Liver (tissue), 3 donors: Measurements from ENCODE around the gene JMJD7.

Source experiments
- EGR1 ChIP-seq, 2 donors: IDR thresholded peaks; 2 replicates each; pipeline ENCODE4 v1.6.1; 2016 to 2018; ENCODE audit warnings: antibody characterized with exemption in 2 of 2, low read depth in 2 of 2
- GABPA ChIP-seq, 2 donors: IDR thresholded peaks in 1 of 2; conservative IDR thresholded peaks in 1 of 2; 2 replicates each; pipeline ENCODE4 v1.6.1; 2016; ENCODE audit warnings: antibody characterized with exemption in 2 of 2, mild to moderate bottlenecking in 1 of 2, moderate library complexity in 1 of 2
- HNF4A ChIP-seq, 2 donors: conservative IDR thresholded peaks; 2 replicates each; pipeline ENCODE4 v1.6.1; 2016; ENCODE audit warnings: antibody characterized with exemption in 2 of 2, mild to moderate bottlenecking in 2 of 2
- HNF4G ChIP-seq: IDR thresholded peaks from 2 replicates; pipeline ENCODE4 v1.6.1; 2016; ENCODE audit warnings: antibody characterized with exemption
- JUND ChIP-seq, 2 donors: IDR thresholded peaks; 2 replicates each; pipeline ENCODE4 v1.6.1; 2016; ENCODE audit warnings: antibody characterized with exemption in 2 of 2
- RAD21 ChIP-seq, 2 donors: IDR thresholded peaks; 2 replicates each; pipeline ENCODE4 v1.6.1; 2016; ENCODE audit warnings: antibody characterized with exemption in 2 of 2, mild to moderate bottlenecking in 2 of 2
- RXRA ChIP-seq, 2 donors: IDR thresholded peaks; 2 replicates each; pipeline ENCODE4 v1.6.1; 2017 to 2018; ENCODE audit warnings: antibody characterized with exemption in 2 of 2, mild to moderate bottlenecking in 1 of 2
- TAF1 ChIP-seq: conservative IDR thresholded peaks from 2 replicates; pipeline ENCODE4 v1.6.1; 2016; ENCODE audit warnings: antibody characterized with exemption, mild to moderate bottlenecking
- YY1 ChIP-seq: IDR thresholded peaks from 2 replicates; pipeline ENCODE4 v1.6.1; 2016; ENCODE audit warnings: antibody characterized with exemption, mild to moderate bottlenecking
- TF ChIP-seq, protein P1 (sequence below): fragments of 150-350 bp; IDR thresholded peaks from 2 replicates; pipeline ENCODE4 v1.5.1; 2017; ENCODE audit warnings: improper control_type of control experiment, low read depth, low read length; ENCODE audit not compliant: missing input control
- TF ChIP-seq, protein P2 (sequence below): IDR thresholded peaks from 2 replicates; pipeline ENCODE4 v1.6.1; 2016; ENCODE audit warnings: antibody characterized with exemption, mild to moderate bottlenecking
- TF ChIP-seq, protein P3 (sequence below): IDR thresholded peaks from 2 replicates; pipeline ENCODE4 v1.6.1; 2016; ENCODE audit warnings: antibody characterized with exemption
- TF ChIP-seq, protein P4 (sequence below): IDR thresholded peaks from 2 replicates; pipeline ENCODE4 v1.6.1; 2016; ENCODE audit warnings: antibody characterized with exemption
- TF ChIP-seq, protein P5 (sequence below): IDR thresholded peaks from 2 replicates; pipeline ENCODE4 v1.6.1; 2016; ENCODE audit warnings: antibody characterized with exemption
- donor health status: healthy.
- donor health status: healthy.

DNA sequence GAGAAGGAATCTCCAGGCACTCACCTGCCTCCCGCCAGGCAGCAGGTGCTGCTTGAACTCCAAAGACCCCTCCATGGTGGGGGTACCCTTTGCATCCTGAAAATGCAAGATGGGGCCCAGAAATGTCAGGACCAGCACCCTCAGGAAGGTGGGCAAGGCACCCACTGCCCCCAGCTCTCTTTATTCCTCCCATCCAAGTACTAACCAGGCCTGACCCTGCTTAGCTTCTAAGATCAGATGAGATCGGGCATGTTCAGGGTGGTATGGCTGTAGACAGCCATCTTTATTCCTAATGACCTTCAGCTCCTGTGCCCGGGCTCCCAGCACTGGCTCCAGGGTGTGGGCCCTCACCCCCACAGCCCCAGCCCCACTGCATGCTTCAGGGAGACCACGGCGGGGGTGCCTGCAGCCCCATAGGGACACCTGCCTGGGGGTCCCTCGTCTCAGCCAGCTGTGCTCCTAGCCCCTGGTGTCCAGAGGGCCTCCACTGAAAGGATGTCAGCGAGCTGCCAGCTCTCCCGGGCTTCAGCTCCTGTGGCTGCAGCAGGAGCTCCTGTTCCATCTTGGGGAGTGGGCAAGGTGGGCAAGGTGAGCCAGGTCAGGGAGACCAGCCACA, 24.0 kb downstream of the JMJD7 start:
- TF ChIP-seq, protein P1, sequence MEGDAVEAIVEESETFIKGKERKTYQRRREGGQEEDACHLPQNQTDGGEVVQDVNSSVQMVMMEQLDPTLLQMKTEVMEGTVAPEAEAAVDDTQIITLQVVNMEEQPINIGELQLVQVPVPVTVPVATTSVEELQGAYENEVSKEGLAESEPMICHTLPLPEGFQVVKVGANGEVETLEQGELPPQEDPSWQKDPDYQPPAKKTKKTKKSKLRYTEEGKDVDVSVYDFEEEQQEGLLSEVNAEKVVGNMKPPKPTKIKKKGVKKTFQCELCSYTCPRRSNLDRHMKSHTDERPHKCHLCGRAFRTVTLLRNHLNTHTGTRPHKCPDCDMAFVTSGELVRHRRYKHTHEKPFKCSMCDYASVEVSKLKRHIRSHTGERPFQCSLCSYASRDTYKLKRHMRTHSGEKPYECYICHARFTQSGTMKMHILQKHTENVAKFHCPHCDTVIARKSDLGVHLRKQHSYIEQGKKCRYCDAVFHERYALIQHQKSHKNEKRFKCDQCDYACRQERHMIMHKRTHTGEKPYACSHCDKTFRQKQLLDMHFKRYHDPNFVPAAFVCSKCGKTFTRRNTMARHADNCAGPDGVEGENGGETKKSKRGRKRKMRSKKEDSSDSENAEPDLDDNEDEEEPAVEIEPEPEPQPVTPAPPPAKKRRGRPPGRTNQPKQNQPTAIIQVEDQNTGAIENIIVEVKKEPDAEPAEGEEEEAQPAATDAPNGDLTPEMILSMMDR, result no peak
- TF ChIP-seq, protein P2, sequence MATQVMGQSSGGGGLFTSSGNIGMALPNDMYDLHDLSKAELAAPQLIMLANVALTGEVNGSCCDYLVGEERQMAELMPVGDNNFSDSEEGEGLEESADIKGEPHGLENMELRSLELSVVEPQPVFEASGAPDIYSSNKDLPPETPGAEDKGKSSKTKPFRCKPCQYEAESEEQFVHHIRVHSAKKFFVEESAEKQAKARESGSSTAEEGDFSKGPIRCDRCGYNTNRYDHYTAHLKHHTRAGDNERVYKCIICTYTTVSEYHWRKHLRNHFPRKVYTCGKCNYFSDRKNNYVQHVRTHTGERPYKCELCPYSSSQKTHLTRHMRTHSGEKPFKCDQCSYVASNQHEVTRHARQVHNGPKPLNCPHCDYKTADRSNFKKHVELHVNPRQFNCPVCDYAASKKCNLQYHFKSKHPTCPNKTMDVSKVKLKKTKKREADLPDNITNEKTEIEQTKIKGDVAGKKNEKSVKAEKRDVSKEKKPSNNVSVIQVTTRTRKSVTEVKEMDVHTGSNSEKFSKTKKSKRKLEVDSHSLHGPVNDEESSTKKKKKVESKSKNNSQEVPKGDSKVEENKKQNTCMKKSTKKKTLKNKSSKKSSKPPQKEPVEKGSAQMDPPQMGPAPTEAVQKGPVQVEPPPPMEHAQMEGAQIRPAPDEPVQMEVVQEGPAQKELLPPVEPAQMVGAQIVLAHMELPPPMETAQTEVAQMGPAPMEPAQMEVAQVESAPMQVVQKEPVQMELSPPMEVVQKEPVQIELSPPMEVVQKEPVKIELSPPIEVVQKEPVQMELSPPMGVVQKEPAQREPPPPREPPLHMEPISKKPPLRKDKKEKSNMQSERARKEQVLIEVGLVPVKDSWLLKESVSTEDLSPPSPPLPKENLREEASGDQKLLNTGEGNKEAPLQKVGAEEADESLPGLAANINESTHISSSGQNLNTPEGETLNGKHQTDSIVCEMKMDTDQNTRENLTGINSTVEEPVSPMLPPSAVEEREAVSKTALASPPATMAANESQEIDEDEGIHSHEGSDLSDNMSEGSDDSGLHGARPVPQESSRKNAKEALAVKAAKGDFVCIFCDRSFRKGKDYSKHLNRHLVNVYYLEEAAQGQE, result no peak
- TF ChIP-seq HNF4A (conservative IDR thresholded peaks at IDR 0.05), result no peak
- TF ChIP-seq YY1, result no peak
- no peak for TF ChIP-seq EGR1 (IDR thresholded peaks at IDR 0.05; ENCODE audit: low read depth in 2 of 2)
- no peak for TF ChIP-seq JUND (IDR thresholded peaks at IDR 0.05)
- TF ChIP-seq RAD21 (IDR thresholded peaks at IDR 0.05), result no peak
- TF ChIP-seq, protein P3, sequence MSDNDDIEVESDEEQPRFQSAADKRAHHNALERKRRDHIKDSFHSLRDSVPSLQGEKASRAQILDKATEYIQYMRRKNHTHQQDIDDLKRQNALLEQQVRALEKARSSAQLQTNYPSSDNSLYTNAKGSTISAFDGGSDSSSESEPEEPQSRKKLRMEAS, result no peak
- no peak for TF ChIP-seq GABPA (IDR thresholded peaks at IDR 0.05 in 1 of 2, conservative IDR thresholded peaks at IDR 0.05 in 1 of 2)
- no peak for TF ChIP-seq TAF1
- no peak for TF ChIP-seq HNF4G
- TF ChIP-seq, protein P4, sequence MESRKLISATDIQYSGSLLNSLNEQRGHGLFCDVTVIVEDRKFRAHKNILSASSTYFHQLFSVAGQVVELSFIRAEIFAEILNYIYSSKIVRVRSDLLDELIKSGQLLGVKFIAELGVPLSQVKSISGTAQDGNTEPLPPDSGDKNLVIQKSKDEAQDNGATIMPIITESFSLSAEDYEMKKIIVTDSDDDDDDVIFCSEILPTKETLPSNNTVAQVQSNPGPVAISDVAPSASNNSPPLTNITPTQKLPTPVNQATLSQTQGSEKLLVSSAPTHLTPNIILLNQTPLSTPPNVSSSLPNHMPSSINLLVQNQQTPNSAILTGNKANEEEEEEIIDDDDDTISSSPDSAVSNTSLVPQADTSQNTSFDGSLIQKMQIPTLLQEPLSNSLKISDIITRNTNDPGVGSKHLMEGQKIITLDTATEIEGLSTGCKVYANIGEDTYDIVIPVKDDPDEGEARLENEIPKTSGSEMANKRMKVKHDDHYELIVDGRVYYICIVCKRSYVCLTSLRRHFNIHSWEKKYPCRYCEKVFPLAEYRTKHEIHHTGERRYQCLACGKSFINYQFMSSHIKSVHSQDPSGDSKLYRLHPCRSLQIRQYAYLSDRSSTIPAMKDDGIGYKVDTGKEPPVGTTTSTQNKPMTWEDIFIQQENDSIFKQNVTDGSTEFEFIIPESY, result no peak
- TF ChIP-seq, protein P5, sequence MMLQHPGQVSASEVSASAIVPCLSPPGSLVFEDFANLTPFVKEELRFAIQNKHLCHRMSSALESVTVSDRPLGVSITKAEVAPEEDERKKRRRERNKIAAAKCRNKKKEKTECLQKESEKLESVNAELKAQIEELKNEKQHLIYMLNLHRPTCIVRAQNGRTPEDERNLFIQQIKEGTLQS, result no peak
- TF ChIP-seq RXRA (IDR thresholded peaks at IDR 0.05), result no peak
